ENCODE results near the gene C17orf75.

Gene C17orf75

GRCh38 chr17:32302860-32303649 is 38.9 kb downstream of the C17orf75 start:
- DNase-seq = no peak

DNA sequence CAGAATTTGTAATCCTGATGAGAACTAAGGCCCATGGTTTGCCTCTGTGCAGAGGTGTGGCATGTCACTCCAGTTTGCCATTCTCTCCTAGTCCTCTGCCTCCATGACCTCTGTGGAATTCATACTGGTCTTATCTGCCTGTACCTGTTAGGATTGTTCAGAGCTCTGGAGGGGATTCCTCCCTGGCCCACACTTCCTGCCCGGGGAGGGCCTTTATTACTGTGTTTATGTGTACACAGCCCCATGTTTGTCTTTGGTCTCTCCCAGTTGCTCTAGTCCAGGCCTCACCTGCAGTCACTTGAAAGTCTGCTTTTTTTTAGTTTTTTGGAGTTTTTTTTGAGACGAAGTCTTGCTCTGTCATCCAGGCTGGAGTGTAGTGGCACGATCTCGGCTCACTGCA is 39.9 kb downstream of the C17orf75 start:
- no peak for DNase-seq

- DNase-seq = no peak
Observed at GRCh38 chr17:32299580-32300164, 42.3 kb downstream of the C17orf75 start.

DNA sequence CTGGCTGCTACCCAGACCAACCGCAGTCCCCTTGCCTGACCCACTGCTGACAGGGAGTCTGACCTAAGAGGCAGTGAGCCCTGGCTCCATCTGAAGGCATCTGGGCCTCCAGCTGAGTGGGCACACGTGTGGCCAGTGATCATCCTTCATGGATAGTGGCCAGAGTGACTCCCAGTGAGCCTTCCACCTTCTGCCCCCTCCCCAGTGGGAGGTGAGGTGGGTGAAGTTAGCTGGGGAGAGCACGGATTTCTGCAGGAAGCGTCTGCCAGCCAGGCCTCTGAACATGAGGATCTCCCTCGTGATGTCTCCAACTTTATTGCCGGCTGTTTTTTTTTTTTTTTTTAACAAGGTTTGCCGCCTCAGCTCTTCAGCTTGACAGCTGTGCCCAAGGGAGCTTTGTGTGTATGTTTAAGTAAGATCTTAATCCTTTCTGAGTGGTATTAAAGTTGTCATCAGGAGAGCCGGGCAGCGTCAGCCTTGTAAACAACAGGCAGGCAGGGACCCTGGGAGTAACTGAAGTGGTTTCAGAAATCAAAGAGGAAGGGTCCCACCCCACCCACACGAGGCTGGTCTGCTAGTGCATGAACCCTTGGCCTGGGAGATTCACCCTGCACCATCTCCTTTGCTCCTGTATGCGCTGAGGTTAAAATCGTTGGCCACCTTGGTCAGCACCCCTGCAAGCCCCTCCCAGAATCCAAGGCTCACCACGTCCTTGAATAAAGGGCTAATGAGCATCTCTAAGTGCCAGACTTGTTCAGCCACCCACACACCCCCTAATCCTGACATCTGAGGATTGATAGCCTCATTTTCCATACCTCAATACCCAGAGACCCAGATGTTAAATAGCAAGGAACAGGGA is 43.0 kb downstream of the C17orf75 start:
- peak; percentile 67 for DNase-seq

- no peak for DNase-seq
Observed at GRCh38 chr17:32298298-32298697, 43.7 kb downstream of the C17orf75 start.

GRCh38 chr17:32297860-32298259 is 44.1 kb downstream of the C17orf75 start:
- no peak for DNase-seq

DNA sequence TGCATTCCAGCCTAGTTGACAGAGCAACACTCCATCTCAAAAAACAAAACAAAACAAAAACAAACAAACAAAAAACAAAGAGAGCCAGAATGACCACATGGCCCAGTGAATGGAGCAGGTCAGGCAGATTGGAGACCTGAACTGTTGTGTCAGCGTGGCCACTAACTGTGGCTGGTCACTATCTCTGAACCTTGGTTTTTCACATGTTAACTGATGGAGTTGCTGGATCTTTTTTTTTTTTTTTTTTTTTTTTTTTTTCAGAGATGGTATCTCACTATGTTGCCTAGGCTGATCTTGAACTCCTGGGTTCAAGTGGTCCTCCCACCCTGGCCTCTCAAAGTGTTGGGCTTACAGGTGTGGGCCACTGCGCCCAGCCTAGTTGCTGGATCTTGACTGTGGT is 44.5 kb downstream of the C17orf75 start:
- no peak for DNase-seq

GRCh38 chr17:32292094-32292493 is 49.9 kb downstream of the C17orf75 start:
- no peak for DNase-seq

GRCh38 chr17:32289471-32290070 is 52.4 kb downstream of the C17orf75 start:
- no peak for DNase-seq

DNA sequence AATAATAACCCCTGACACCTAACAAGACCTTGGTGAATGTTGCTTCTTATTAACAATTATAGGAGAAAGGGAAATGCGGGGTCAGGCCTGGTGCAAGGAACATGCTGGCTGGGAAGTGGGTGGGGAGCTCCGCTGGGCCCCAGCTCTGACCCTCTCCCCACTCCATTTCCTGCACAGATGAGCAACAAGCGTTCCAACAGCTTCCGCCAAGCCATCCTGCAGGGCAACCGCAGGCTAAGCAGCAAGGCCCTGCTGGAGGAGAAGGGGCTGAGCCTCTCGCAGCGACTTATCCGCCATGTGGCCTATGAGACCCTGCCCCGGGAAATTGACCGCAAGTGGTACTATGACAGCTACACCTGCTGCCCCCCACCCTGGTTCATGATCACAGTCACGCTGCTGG is 53.4 kb downstream of the C17orf75 start:
- DNase-seq = no peak

GRCh38 chr17:32287804-32288511 is 54.0 kb downstream of the C17orf75 start:
- DNase-seq = no peak

DNA sequence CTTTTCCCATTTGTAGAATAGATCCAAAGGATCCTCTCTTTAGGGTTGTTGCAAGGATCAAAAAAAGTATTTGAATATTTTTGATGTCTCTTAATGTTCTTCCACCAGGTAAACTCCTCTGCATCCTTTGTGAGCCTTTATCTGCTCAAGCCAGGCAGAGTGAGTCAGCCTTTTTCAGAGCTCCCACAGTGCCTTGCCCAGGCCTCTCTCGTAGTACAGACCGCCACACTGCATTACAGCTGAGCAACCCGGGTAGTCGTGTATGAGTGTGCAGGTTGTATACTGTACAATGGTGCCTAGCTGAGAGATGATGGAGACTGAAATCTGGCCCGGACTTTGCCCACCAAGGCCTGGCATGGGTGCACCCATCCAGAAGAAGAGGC is 55.5 kb downstream of the C17orf75 start:
- no peak for DNase-seq

DNA sequence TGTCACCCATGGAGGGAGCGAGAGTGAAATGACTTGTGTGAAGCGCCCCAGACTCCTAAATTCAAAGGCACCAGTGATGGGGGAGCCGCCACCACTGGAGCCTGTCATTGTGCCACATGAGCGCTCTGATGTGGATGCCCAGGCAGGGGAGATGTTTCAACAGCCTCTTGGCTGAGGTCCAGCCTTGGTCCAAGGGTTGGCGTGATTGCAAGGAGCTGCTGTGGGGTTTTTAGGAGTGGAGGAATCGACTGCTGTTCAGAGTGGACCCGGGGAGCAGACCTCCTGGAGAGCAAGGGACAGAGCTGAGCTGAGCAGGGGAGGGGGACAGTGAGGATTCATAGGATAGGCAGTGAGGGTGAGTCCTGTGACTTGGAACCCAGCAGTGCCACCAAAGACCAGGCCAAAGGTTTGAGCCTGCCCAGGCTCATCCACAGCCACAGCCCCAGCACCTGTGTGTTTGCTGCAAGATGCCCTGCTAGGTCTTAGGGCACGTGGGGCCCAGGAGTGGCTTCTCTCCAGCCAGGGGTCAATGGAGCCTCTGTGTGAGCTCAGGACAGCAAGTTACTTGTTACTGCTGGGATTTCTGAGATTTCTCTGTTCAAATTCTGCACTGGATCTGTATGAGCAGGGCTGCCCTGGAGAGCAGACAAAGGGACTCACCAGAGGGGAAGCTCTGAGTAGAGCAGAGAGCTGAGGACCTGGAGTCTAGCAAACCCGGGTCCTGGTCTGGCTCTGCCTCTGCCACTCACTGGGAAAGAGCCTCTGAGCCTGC is 56.0 kb downstream of the C17orf75 start:
- DNase-seq = no peak

DNA sequence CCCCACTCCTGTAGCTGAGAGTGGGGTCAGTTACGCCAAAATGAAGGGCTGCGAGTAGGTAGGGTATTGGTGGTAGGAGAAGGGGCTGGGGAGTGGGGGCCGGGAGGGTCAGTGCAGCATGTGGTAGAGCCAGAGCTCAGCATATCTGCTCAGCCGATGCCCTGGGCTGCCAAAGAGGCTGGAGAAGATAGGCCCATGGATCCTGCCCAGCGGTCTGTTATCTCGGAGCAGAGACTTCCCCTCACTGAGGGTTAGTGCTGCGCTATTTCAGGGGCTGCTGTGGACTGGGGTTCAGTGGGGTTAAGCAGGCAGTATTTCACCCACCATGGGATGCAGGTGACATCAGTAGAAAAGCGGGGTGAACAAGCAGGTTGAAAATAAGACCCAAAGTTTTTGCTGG is 56.7 kb downstream of the C17orf75 start:
- no peak for DNase-seq

- DNase-seq = no peak
Observed at GRCh38 chr17:32283745-32284201, 58.2 kb downstream of the C17orf75 start.

DNA sequence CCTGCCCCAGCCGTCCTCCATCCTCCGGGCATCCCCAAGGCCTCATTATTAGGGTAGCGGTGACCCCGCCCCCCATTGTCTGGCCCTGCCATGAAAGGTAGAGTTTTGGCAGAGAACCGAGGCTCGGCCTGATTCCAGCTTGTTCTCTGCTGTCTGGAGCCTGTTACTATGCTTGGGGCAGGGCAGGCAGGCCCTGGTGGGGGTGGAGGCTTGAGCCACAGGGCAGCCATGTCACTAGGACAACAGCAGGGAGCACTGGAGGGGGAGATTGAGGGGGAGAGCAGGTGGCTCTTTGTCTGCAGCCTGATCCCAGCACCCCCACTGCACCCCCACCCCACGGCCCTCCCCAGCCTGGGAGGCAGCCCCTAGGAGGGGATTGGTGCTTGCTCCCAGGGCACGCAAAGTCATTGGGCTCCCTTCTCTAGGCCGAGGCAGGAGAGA is 60.9 kb downstream of the C17orf75 start:
- DNase-seq = no peak

DNA sequence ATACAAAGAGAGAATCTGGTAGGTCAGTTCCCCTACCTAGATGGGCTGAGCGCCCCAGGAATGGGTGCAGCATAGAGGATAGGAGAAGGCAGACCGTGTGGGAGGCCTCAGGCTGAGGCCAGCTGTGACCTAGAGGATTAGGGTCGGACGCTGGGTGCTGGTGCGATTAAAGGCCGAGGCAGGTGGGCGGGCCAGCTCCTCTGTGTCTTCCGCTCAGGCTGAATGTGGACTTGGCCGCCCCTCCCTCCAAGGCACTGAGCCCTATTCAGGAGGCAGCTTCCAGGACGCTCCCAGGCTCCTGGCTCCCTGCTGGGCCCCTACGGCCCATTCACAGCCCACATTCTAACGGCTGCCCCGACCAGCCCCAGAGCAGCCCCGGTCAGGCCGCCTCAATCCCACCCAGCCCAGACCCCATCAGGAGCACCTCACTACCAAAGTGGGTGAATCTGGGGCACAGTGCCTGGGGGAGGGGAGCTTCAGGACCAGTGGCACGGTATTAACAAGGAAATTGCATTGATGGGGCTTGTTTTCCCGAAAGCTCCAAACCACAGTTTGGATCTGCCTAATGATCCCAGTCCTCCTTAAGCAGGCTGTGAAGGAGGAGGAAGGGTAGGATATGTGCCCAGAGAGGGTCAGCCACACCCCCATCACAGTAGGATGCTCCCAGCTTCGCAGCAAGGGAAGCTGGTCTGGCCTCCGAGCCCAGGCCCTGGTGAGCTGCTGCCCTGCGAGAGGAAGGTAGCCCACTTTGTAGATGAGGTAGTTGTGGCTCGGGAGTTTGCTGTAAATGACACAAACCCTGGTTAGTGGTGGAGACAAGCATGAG is 61.9 kb downstream of the C17orf75 start:
- no peak for DNase-seq

DNA sequence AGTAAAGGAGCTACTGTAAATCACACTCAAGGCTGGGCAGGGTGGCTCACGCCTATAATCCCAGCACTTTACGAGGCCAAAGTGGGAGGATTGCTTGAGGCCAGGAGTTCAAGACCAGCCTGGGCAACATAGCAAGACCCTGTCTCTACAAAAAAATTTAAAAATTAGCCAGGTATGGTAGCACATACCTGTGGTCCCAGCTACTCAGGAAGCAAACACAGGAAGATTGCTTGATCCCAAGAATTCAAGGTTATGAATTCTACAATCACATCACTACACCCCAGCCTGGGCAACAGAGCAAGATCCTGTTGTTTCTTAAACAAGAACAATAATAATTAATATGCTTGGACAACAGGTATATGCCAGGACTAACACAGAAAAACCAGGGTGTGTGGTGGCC is 63.2 kb downstream of the C17orf75 start:
- DNase-seq = no peak
